ENCODE data around the gene SLC1A2. TPM values are rescaled to one million over a fixed set of nuclear protein-coding genes. Genes with fewer than 3 reads are reported as not detected.

SLC1A2 gene
- total RNA-seq, 1 experiment from 2014 or later, result 0.25 TPM

- Histone ChIP-seq H3K27me3 (ENCODE audit: insufficient read depth, low read length) (no peaks in the 10 kb centered on the region), H2AFZ (ENCODE audit: low read depth, low read length, poor library complexity, severe bottlenecking) (no peak overlapping the region), H4K20me1 (ENCODE audit: insufficient read depth) (no peaks in the 10 kb centered on the region), H3K36me3 (ENCODE audit: control insufficient read depth in 1 of 2, insufficient read depth in 2 of 2, low read length in 2 of 2) (no peaks in the 10 kb centered on the region), H3K9ac (ENCODE audit: low read length) (no peak overlapping the region), H3K9me3 (ENCODE audit: control insufficient read depth in 1 of 2, insufficient read depth in 1 of 2, low read depth in 1 of 2, low read length in 2 of 2) (peaks cover 5 to 8% of the 10 kb centered on the region in 2 experiments; a peak in 2 of 4 replicates), H3K4me2 (ENCODE audit: low read length) (no peak overlapping the region), H3K9me2 (ENCODE audit: insufficient read depth) (no peaks in the 10 kb centered on the region), H3K79me2 (ENCODE audit: insufficient read depth, low read length) (no peaks in the 10 kb centered on the region), H3K4me1 (ENCODE audit: control insufficient read depth in 1 of 2, insufficient read depth in 2 of 2, low read length in 2 of 2) (no peaks in the 10 kb centered on the region), H3K4me3 (replicated peaks in 1 of 2; ENCODE audit: low read depth in 1 of 2, low read length in 2 of 2) (no peak overlapping the region), H3K27ac (ENCODE audit: low read depth, low read length) (no peak overlapping the region)
- ATAC-seq (no peak), DNase-seq (ENCODE audit: low read depth, low spot score) (no peak)
- BruUV-seq (replicated peaks), result no TSS peak
- CTCF ChIA-PET, result no interaction called here
- RAD21 ChIA-PET (ENCODE audit: low non-redundant PET in 1 of 2, low total read pairs in 2 of 2, uncharacterized antibody in 2 of 2, unreplicated experiment in 2 of 2), result no interaction called here
- TF ChIP-seq MAX (IDR thresholded peaks at IDR 0.05) (no peak), CEBPB (IDR thresholded peaks at IDR 0.05; ENCODE audit: low read depth) (no peak), POLR2A (IDR thresholded peaks at IDR 0.05; ENCODE audit: borderline replicate concordance, extremely low read depth, insufficient read depth, insufficient read length) (no peak), ATF3 (IDR thresholded peaks at IDR 0.05) (no peak), CBX3 (IDR thresholded peaks at IDR 0.05; ENCODE audit: low read depth) (no peak), POLR2AphosphoS5 (IDR thresholded peaks at IDR 0.05; ENCODE audit: low read depth, low read length) (no peak), EGR1 (IDR thresholded peaks at IDR 0.05; ENCODE audit: low read depth) (no peak), CTCF (IDR thresholded peaks at IDR 0.05 in 2 of 3, conservative IDR thresholded peaks at IDR 0.05 in 1 of 3; ENCODE audit: borderline replicate concordance in 1 of 3, insufficient read depth in 1 of 3, low read depth in 2 of 3, low read length in 2 of 3) (no peak), YY1 (IDR thresholded peaks at IDR 0.05; ENCODE audit: extremely low read depth, insufficient replicate concordance, low read depth, low read length) (no peak), JUND (IDR thresholded peaks at IDR 0.05) (no peak), REST (IDR thresholded peaks at IDR 0.05; ENCODE audit: low read depth) (no peak), SRF (IDR thresholded peaks at IDR 0.05; ENCODE audit: low read depth) (no peak)
- intact Hi-C loops (cut with micrococcal nuclease), result no loop called here
- POLR2A ChIA-PET, result no interaction called here
Observed at GRCh38 chr11:35250192-35250591, 169.2 kb downstream of the SLC1A2 start.

Measured in HCT116 (cell line).